Calu3 (cell line): ENCODE results near the gene LRRFIP2. TPM values are rescaled to one million over a fixed set of nuclear protein-coding genes. Genes with fewer than 3 reads are reported as not detected.

Source experiments
- BruUV-seq: library from RNA; stranded (reverse); fragments of 400-500 nt; replicated peaks from 2 replicates; lab custom pipeline; 2021; lab: Mats Ljungman, UMichigan
- CTCF ChIA-PET: fragments of 300-600 bp; sonication (Branson Sonifier 250); formaldehyde crosslinking; loops from one replicate; lab custom pipeline; 2022; ENCODE audit warnings: antibody characterized with exemption; lab: Charles Lee
- DNase-seq: peaks from one replicate; pipeline ENCODE4 v3.0.0; 2022
- H3K27ac Mint-ChIP-seq: one replicate; pipeline ENCODE4 v1.8.0; 2022; ENCODE audit warnings: mixed read lengths; ENCODE audit not compliant: unreplicated experiment
- H3K27me3 Mint-ChIP-seq: one replicate; pipeline ENCODE4 v1.8.0; 2022; ENCODE audit warnings: mixed read lengths; ENCODE audit not compliant: unreplicated experiment
- H3K36me3 Mint-ChIP-seq: one replicate; pipeline ENCODE4 v1.8.0; 2022; ENCODE audit warnings: mild to moderate bottlenecking, moderate library complexity, mixed read lengths; ENCODE audit not compliant: insufficient read depth, unreplicated experiment
- H3K4me1 Mint-ChIP-seq: one replicate; pipeline ENCODE4 v1.8.0; 2022; ENCODE audit warnings: mild to moderate bottlenecking, low read depth, mixed read lengths; ENCODE audit not compliant: unreplicated experiment
- H3K4me3 Mint-ChIP-seq: one replicate; pipeline ENCODE4 v1.8.0; 2022; ENCODE audit warnings: mild to moderate bottlenecking, low read depth, moderate library complexity, mixed read lengths; ENCODE audit not compliant: unreplicated experiment
- H3K9me3 Mint-ChIP-seq: one replicate; pipeline ENCODE4 v1.8.0; 2022; ENCODE audit warnings: low read depth, mixed read lengths; ENCODE audit not compliant: unreplicated experiment
- intact Hi-C: fragments of 100-400 bp; cut with micrococcal nuclease; formaldehyde crosslinking; loops from one replicate; pipeline ENCODE4 v1.10.0; 2022; ENCODE audit not compliant: unreplicated experiment
- total RNA-seq: library from RNA; stranded (reverse); gene quantifications from 2 replicates; pipeline ENCODE4 v1.2.3, GENCODE V29; 2022
- TF ChIP-seq, protein P1 (sequence below): fragments of 200-600 bp; IDR thresholded peaks from one replicate; pipeline ENCODE4 v1.8.0; 2022; ENCODE audit warnings: antibody characterized with exemption; ENCODE audit not compliant: unreplicated experiment

The LRRFIP2 gene
- total RNA-seq, 1 experiment from 2014 or later: 38.8 TPM

DNA sequence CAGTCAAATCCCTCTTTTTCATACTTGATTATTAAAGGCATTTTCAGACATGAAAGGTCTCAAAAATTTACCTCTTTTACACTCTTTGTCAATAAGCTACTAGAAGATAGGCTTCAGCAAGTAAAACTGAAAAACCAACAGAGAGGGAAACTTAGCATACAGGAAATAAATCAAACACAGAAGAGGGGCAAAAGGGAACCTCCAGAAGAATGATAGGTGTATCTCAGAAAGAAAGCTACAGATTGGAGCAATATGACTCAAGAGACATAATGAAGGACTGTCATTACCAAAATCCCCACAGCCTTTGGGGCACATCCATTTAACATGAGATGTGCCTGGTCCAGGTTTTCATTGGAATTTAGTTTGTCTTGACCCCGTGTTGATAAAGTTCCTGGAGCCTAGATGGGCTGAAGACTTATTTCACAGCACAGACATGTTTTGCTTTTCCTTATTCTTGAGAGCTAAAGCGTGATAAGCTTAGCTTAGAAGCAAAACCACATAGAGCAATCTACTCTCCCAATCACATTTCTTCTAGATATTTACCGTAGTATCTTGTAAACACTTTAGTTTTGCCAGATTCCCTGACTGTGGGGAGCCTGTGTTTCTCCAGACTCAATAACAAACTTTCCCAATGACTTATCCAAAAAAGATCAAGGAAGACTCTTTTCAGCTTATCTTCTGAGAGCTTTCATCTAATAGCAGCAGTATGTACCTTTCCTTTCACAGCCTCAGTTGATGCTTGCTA is 11.7 kb downstream of the LRRFIP2 start:
- H3K4me3 Mint-ChIP-seq: no peak overlapping the region
- H3K27ac Mint-ChIP-seq: no peak overlapping the region
- TF ChIP-seq, protein P1, sequence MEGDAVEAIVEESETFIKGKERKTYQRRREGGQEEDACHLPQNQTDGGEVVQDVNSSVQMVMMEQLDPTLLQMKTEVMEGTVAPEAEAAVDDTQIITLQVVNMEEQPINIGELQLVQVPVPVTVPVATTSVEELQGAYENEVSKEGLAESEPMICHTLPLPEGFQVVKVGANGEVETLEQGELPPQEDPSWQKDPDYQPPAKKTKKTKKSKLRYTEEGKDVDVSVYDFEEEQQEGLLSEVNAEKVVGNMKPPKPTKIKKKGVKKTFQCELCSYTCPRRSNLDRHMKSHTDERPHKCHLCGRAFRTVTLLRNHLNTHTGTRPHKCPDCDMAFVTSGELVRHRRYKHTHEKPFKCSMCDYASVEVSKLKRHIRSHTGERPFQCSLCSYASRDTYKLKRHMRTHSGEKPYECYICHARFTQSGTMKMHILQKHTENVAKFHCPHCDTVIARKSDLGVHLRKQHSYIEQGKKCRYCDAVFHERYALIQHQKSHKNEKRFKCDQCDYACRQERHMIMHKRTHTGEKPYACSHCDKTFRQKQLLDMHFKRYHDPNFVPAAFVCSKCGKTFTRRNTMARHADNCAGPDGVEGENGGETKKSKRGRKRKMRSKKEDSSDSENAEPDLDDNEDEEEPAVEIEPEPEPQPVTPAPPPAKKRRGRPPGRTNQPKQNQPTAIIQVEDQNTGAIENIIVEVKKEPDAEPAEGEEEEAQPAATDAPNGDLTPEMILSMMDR: no peak
- H3K4me1 Mint-ChIP-seq: no peaks in the 10 kb centered on the region
- intact Hi-C loops: no loop called here
- CTCF ChIA-PET: no interaction called here
- peaks cover 9% of the 10 kb centered on the region for H3K36me3 Mint-ChIP-seq
- no TSS peak for BruUV-seq
- no peaks in the 10 kb centered on the region for H3K27me3 Mint-ChIP-seq
- DNase-seq: no peak
- H3K9me3 Mint-ChIP-seq: no peaks in the 10 kb centered on the region

DNA sequence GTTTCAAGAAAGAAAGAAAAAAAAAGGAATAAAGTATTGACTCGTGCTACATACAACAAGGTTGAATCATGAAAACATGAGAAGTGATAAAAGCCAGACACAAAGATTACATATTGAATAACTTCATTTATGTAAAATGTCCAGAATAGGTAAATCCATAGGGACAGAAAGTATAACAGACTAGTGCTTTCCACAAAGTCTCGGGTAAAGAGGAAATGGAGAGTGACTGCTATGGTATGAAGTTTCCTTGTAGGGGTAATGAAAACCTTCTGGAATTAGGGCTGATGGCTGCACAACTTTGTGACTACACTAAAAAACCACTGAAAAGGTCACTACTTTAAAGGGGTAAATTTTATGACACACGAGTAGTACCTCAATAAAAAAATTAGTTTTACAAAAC is 13.0 kb downstream of the LRRFIP2 start:
- CTCF ChIA-PET: no interaction called here
- TF ChIP-seq, protein P1: no peak
- Mint-ChIP-seq H3K36me3 (peaks cover 9% of the 10 kb centered on the region), H3K27ac (no peak overlapping the region), H3K4me3 (no peak overlapping the region), H3K27me3 (no peaks in the 10 kb centered on the region), H3K4me1 (no peaks in the 10 kb centered on the region), H3K9me3 (no peaks in the 10 kb centered on the region)
- no peak for DNase-seq
- intact Hi-C loops: no loop called here
- BruUV-seq: no TSS peak

DNA sequence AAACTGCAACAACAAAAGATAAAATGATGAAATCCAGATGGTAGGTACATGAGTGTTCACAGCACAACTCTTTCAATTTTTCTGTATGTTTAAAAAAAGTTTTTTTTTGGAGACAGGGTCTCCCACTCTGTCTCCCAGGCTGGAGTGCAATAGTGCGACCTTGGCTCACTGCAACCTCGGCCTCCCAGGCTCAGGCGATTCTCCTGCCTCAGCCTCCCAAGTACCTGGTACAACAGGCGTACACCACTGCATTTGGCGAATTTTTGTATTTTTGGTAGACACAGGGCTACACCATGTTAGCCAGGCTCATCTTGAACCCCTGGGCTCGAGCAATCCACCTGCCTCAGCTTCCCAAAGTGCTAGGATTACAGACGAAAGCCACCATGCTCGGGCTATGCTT is 18.6 kb downstream of the LRRFIP2 start:
- H3K27me3 Mint-ChIP-seq: no peaks in the 10 kb centered on the region
- TF ChIP-seq, protein P1: no peak
- no TSS peak for BruUV-seq
- CTCF ChIA-PET: interaction anchor here (0.7 kb wide), 1 partner anchor 184 kb away, joined by 5 read pairs; no protein-coding TSS in a partner anchor
- intact Hi-C loops: no loop called here
- no peak for DNase-seq
- H3K4me1 Mint-ChIP-seq: no peaks in the 10 kb centered on the region
- no peak overlapping the region for H3K27ac Mint-ChIP-seq
- peaks cover 13% of the 10 kb centered on the region for H3K36me3 Mint-ChIP-seq
- no peaks in the 10 kb centered on the region for H3K9me3 Mint-ChIP-seq
- no peak overlapping the region for H3K4me3 Mint-ChIP-seq

DNA sequence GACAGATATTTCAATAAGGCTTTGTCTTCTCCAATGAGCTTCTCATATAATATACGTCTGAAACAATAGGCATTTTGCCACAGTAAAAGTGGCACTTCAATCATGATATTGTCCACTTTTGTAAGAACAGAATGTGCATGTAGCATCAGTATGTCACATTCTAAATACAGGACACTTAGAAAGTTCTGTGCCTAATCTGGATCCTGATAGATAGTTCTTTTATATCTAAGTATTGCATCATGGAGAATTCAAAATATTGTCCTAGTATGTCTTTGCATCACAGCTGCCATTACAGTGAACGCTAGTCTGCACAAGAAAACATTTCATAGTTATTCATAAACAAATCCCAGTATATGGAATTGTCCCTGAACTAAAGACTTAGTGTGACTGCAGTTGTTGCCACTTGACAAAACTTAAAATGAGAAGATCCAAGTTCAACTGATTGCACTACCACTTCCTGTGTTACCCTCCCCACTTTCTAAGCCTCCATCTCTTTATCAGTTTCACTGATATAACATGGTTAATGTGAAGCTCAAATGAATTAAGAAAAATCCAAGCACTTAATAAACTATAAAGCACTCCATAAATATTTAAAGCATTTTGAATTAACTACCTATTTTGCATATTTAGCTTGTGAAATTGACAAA is 19.6 kb downstream of the LRRFIP2 start:
- Mint-ChIP-seq H3K4me1 (no peaks in the 10 kb centered on the region), H3K27me3 (no peaks in the 10 kb centered on the region), H3K4me3 (no peak overlapping the region), H3K27ac (no peak overlapping the region), H3K9me3 (no peaks in the 10 kb centered on the region), H3K36me3 (peaks cover 13% of the 10 kb centered on the region)
- CTCF ChIA-PET: no interaction called here
- DNase-seq: no peak
- TF ChIP-seq, protein P1: no peak
- BruUV-seq: no TSS peak
- intact Hi-C loops: no loop called here
